Measurements from ENCODE around the gene IL19.
"Not testable (repeated sequence)": the region's sequence is repeated elsewhere in the genome, so short reads cannot be mapped to it uniquely, and the experiment has no call there.

IL19 gene

DNA sequence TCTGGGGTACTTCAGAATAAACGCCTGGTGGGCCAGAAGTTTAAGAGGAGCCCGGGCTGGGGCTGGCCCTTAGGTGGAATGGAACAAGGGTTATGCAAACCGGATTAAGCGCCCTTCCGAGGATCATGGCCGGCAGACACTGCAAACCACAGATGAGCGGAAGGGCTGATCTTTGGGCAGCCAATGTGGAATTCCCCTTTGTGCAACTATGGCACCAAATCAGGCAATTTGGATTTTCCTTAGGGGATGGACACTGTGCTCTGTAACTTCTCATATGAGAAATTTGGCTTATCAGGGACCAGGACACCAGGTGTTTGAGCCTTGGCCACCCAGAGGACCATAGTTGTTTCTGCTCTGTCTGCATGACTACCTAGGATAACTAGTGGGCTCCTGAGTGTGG, 7.5 kb downstream of the IL19 start:
- DNase-seq: no peak

DNA sequence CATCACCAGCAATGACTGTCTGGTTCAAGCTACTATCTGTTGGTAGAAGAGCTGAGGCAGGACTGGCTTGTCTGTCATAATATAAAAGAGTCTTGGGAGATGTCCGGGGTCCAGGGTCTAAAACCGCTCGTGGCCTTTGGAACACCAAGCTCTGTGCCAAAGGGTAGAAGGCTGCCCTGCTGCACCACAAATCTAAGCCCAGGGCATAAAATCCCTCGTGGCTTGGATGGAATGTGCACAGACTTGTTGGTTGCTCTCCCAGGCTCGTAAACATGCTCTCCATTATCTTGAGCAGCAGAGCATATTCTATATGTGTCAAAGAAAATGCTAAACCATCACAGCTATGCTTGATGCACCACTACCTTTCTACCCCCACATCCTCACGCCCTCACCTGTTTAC, 8.3 kb downstream of the IL19 start:
- not testable (repeated sequence) for DNase-seq

DNA sequence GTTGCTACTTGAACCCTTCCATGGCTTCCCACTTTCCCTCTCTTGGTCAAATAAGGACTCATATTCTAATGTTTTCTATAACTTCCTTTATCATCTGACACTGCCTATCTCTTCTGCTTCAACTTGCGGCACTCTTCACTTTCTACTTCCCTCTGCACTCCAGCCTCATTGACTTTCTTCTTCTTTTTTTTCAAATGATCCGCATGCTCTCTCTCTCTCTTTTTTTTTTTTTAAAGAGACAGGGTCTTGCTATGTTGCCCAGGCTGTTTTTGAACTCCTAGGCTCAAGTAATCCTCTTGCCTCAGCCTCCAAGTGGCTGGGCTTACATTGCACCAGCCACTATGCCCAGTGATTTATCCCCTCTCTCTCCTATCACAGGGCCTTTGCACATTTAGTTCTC, 9.1 kb downstream of the IL19 start:
- DNase-seq: no peak

DNA sequence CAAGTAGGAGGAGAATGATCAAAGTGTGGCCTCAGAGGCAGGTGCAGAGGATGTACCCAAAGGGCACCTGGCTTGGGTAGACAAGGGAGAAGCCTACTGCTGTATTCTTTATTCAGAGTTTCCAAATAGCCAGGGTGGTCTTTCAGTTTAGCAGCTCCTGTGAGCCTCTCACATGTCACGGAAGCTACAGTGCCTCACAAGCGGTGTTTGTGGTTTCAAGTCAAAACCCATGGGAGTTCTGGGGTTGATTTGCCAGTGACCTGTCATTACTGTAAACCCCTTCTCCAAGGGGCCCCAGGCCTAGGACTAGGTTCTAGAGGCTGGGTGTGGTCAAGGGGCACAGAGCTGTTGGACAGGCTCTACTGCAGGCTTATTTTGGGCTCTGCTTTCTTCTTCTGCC, 11.9 kb downstream of the IL19 start:
- no peak for DNase-seq

DNA sequence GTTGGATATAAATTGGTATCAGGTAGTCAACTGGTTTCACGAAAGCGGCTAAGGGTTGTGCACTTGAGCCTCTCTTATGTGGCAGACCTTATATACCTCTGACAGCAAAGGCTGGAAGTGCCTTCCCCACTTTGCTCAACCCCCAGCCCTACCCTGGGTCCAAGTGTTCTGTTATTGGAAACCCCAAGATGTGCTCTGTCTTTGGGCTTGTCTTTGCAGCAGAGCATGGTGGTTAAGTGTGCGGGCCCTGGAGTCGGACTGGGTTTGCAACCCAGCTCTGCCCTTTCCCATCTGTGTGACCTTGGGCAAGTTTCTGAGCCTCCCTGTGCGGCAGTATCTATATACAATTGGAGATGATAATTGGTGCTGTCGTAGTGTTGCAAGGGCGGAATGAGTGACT, 12.9 kb downstream of the IL19 start:
- DNase-seq: no peak

DNA sequence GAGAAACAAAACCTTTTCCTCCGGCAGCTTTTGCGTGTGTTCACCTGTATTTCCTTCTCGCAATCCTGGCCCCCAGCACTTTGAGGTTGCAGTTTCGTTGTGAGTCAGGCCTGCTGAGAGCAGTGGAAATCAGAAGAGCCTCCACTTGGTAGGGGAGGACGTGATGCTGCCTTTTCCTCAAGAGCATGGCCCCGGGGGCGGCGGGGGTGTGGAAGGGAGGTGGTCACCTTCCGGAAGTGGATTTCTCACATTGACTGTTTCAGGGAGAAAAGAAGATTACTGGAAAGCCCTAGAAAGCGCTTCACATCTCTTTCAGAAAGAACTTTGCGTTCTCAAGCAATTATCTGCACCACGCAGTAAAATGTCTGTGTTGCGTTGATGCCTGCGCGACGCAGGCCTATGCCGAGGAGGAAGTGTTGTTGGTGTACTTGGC, 13.9 kb downstream of the IL19 start:
- no peak for DNase-seq

DNA sequence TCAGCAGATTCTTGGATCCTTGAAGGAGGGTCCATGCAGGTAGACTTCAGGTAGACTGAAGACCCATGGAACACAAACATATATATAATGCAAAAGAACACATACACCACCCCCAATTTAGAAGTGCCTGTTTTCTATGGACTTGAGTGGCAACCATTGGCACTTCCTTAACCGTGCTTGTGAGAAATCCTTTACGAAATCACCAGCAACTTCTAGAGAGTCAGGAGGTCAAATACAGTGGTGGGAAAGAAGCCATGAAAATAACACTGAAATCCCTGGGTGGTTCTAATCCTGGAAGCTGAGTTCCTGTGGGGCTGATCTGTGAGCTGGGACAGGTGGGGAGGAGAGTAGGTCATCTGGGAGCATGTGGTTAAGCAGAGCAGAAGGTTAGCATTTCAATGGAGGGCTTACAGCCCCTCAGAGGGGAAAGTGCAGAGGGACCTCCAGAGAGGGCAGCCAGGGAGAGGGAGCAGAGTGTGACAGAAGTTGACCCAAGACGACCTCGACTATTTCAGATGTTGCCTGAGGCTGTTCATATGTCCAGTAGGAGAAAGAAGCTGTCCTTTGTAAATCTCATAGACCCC, 14.7 kb downstream of the IL19 start:
- DNase-seq: no peak

DNA sequence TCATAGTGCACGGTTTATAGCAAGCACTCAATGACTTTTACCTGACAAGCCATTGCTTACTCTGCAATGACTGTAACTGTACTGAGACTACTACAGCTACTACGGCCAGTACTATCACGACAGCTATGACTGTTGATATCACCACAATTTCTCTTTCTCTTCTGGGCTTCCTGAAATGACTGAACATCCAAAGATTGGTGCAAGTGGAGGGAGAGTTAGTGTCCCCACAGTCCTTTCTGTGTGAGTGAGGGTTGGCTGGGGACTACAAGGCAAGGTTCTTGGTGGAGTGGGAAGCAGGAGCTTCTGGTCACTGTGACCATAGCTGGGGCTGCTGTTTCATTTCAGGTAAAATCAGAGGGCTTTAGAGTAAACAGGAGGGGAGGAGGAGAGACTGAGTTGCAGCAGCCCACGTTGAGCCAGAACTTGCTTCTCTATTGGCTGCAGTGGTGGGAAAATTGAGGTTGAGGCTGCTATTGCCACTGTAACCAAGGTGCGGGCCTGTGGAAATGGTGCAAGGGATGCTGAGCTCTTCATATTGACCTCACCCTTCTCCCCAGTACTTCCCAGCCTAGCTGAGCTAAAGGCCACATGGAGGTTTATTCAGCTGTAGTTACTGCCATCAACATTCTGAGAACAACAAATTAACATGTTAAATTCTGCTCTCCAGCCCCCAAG, 15.8 kb downstream of the IL19 start:
- no peak for DNase-seq

DNA sequence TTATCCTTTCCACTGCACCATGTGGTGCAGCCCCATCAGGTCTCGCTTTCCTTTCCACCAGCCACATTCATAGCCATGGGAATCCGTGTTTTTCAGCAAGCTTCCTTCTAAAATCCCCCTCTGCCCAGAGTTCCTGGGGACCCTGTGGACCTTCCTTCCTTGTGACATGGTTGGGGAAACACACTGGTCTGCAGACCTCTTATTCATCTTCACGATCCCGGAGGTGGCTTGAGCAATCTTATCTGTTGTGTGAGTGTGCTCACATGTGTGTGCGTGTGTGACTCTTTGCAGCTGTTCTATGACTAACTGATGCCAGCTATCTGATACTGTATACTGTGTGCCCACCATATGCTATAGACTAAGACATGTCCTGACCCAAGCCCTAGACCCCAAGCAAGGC, 17.3 kb downstream of the IL19 start:
- no peak for DNase-seq

DNA sequence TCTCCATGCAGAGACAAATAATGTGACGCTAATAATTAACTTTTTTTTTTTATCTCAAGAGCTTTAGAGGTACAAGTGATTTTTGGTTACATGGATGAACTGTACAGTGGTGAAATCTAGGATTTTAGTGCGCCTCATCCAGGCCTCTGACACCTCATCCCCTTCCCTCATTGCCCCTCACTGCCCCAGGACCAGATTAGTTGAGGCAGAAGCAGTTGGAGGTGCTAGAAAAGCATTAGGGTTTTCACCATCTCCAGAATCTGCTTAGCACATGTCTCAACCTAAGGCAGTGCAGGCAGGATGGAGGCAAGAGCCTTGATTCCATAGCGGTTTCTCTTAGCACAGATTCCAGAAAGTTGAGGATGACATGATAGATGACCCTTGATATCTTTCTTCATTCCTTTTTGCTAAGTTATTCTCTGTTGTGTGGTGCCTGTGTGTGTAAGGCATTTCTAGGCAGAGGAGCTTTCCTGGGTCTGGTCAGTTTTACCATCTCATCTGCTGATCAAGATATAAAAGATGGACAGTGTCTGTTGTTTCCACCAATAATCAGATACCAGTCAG, 18.0 kb downstream of the IL19 start:
- DNase-seq: no peak

DNA sequence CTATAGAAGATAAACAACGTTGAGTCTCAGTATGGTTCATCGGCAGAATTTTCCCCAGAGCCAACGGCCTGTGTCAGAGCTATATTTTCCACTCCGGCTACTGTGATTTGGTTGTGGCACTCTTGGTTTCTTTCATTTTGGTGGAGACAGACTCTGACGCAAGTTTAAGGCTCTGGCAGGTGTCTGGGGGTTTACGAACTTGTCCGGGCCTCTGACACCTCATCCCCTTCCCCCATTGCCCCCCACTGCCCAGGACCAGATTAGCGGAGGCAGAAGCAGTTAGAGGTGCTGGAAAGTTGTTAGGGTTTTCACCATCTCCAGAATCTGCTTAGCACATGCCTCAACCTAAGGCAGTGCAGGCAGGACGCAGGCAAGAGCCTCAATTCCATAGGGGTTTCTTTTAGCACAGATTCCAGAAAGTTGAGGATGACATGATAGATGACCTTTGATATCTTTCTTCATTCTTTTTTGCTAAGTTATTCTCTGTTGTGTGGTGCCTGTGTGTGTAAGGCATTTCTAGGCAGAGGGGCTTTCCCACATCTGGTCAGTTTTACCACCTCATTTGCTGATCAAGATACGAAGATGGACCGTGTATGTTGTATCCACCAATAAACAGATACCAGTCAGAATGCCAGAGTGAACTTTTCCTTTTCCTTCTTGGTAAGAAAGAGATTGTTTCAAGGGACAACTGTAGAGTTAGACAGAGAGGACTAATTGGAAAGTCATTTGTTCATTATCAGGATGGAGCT, 20.1 kb downstream of the IL19 start:
- DNase-seq: no peak

DNA sequence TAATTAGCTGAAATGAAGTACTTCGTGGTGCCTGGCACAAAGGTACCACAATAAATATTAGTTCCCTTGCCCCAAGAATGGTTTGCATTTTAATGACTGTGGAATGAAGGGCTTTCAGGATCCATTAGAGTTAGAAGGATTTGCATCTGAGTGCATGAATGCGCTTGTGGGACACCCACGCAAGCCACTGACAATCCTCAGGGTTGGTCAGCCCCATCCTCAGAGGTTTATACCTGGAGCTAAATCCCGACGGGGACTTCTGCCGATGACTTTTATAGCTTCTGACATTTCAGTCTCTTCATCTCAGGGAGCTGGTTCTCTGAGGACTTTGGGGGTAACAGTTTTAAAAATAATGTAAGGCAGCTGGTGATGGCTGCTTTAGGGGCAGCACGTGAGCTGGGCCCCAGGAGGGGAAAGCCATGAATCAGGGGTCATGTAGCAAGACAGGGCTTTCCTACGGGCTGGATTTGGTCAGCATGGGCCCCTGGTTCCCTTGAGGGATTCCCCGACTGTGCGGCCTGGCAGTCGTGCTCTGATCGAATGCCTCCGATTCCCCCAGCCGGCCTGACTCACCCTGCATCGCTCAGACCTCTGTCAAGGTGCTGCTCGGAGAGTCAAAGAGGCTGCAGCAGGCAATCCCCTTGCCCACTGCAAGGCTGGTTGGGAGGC, 22.5 kb downstream of the IL19 start:
- DNase-seq: no peak

DNA sequence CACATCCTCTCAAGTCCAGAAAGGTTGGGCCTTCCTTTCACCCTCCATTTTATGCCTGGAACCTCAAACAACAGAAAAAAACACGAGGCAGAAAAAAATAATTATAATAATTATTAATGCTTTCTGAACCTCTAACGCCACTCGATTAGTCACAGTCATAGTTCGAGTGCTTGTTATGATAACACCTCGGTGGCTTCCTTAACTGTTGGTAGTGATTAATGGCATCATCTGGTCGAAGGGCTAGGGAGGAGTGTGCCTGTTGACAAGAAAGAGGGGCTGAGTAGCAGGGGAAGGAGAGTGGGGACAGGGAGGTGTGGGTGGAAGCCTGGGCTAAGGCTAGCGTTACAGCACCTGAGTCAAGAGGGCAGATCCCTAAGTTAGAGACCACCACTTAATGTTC, 23.0 kb downstream of the IL19 start:
- DNase-seq: no peak

DNA sequence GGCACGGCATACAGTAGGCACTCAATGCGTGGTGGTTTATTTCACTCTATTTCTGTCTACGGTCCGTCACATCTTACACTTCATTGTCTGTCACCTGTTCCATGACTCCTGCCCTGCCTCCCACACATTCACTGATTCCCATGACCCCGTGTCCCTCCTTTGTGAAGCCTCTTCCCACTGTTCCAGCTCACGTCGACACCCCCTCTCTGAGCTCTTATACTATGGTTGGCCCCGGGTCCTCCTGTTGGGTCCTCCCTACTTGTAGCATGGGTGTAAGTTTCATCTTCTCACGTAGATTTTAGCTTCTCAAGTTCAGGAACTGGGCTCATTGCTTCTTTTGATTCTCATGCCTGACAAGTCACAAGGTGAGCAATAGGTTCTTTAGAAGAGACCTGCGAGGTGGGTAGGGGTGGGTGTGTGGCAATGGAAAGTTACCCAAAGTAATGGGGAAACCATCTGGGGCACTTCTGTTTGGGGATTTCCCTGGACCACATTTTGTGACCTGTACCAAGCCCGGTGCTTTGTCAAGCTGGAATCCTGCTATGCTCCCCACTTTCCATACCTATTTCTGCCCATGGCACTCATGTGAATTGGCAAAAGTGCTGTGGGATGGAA, 23.8 kb downstream of the IL19 start:
- no peak for DNase-seq

DNA sequence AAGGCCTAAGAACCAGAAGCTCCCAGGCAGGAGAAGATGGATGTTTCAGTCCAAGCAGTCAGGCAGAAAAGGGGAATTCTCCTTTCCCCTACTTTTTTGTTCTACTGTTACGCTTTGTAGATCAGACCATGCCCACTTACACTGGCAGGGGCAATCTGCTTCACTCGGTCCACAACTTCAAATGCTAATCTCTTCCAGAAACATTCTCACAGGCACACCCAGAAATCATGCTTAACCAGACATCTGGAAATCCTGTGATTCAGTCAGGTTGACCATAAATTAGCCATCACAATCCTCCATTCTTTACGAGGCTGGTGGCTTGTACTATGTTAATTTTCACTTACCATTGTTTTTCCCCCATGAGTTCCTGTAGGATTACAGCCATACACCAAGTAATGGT, 25.5 kb downstream of the IL19 start:
- DNase-seq: no peak

DNA sequence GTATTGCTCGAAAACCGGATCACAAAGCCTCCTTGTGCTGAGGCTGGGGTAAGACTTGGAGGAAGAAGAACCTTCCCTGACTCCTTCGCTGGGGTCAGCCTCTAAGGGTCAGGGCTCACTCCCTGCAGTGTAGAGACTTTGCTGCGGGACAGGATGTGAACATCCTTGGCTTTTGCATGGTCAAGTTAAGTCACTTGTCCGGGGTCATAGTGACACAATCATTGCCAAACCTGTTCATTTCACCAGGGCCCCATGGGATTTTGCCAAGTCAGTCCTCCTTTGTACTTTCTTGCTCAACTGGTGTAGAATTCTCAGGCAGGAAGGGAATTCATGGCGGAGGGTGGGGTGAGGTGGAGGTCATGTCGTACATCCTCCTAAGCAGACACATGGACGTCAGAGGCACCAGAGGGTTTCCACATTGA, 26.4 kb downstream of the IL19 start:
- no peak for DNase-seq

DNA sequence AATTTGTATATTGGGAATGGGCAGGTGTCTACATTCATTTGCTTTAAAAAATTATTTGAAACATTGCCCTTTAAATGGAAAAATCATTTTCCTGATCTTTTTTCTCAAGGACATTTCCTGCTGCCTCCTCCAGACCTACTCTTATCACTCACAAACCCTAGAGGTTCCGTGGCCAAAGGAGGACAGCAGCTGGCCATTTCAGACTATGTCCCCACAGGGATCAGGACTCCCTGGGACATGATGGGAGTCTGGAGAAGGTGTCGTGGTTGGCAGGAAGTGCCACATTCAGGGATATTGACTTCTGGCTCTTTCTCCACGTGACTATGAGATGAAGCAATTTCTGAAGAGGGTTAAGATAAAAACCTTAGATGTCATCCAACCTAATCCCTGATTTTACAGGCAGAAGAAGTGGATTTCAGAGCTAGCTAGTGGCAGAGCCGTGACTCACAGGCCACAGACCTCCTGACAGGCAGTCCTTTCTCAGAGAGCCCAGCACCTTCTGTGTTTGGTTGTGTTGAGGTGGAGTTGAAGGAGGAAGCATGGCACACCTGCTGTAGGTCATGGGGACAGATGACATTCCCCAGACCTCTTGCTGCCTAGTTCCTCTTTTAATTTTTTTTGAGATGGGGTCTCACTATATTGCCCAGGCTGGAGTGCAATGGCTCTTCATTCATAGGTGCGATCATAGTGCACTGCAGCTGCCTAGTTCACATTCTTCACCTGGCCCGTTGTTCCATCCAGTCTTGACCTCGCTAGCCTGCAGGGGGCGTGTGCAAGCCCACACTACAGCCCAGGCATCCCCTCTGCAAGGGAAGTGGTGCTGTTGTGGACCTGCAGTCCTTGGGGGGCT, 27.2 kb downstream of the IL19 start:
- no peak for DNase-seq

DNA sequence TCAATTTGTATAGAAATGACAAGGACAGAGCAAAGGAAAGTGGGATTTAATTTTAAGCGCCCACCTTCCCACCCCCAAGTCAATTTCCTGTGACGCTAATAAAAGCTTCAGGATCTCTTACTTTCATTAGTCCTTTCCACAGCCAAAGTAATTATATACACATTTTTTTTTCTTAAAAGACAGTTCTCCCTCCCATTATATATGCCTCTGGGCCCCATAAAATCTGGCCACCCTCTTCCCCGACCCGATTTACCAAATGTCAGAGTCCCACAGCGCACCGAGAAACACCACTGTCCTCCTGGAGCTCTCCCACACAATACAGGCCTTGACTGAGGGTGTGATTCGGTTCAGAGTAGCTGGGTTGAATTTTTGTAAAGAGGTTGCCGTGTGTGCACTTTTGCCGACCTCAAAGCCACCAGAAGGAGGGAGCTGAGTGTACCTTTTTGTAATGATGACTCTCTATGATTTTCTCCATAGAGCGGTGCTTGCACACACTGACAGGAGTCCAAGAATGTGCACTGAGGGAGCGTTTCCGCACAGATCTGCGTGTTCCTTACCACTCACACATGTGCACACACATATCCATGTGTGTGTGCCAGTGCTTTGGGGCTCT, 27.9 kb downstream of the IL19 start:
- DNase-seq: no peak

DNA sequence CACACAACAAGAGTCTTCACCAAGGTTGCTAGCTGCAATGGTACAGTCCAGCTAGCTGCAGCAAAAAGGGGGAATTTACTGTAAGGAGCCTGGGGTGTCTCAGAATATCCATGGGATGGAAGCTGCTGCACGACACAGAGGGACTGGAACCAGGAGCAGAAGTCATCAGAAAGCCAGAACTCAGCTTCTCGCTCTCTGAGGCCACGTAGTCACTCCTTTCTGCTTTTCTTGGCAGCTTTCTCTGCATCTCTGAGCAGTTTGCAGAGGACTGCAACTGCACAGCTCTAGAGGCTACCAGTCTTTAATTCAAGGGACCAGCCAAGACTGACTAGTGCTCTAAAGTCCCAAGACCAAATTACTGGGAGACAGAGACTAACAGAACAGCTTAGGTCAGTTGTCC, 28.7 kb downstream of the IL19 start:
- no peak for DNase-seq

DNA sequence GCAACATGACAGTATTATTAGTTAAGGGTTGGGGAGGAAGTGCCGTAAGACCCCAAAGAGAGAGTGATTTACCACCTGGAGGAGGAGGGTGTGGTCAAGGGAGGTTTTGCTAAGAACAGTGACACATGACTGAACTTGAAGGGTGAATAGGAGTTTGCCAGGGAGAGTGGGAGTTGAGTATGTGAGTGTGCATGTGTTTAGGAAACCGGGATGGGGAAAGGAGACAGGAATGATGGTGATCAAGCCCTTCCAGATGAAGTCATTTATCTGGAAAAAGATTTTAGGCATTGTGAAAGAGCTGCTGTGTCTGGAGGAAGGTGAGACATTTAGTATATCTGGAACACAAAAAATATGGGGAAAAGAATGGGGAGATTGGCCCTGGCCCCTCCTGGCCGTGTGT, 29.8 kb downstream of the IL19 start:
- no peak for DNase-seq

DNA sequence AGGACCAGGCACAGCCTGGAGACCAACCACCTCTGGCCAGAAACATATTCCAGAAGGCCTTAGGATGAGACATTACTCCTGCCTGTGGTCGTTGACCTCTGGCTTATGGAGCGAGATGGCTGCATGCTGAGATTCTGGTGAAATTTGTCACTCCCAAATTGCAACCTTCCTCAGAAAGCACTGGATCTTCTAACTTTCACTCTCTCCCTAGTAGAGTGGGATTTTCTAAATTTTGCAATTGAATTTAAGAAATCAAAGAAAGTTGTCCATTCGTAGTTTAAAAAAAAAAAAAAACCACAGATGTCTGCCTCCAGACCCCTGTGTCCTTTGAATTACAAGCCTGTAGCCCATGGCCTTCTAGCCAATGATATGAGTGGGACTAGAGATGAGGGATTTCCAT, 30.3 kb downstream of the IL19 start:
- DNase-seq: no peak

DNA sequence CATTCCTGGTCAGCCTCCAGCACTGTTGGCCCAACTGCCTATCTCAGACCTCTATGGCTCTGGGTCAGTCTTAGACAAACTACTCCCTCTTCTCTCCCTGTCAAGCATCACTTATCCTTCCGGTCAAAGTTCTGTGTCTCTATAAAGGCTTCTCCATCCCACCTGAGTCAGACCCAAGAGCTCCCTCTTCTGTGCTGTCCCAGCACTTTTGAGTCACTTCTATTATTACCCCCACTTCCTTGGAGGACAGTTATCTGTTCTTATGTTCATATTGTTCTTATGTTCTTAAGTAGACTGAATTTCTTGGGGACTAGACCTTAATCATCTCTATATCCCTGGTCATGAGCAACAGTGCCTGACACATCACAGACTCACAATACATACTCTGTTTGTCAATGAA, 30.9 kb downstream of the IL19 start:
- no peak for DNase-seq
